PC-9 (cell line): Measurements from ENCODE around the gene IRF9.

Experiments used
- EZH2 ChIP-seq: fragments of 200-600 bp; sonication (generic); IDR thresholded peaks from 2 replicates; pipeline ENCODE4 v1.8.0; 2017; ENCODE audit warnings: antibody characterized with exemption, low read depth
- TF ChIP-seq, protein P1 (sequence below): fragments of 200-600 bp; sonication (generic); conservative IDR thresholded peaks from 2 replicates; pipeline ENCODE4 v1.6.1; 2017; ENCODE audit warnings: mixed run types, antibody characterized with exemption, mild to moderate bottlenecking, moderate library complexity

DNA sequence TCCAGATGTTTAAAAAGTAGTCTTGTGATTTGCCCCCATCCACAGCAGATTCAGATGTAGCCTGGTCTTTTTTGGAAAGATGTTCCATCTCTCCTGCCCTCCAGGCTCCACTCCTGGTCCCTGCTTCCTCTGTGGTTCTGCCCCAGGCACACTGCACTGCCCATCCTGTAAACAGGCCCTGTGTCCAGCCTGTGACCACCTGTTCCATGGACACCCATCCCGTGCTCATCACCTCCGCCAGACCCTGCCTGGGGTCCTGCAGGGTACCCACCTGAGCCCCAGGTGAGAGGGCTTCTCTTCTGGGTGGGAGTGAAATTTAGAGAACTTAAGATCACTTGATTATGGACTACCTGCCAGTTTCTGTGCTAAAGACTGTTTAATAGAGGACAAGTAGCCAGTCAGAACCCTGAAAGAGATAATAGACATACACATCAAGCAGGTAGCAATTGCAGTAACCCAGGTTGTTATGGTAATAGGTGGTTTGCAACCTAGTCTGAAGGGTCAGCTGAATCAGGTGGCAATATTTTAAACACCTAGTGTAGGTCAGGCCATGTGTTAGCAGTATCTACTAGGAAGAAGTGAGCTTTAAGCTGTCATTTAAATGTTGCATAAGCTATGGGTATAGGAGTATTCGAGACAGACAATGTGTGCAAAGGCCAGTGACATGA, 11.6 kb upstream of the IRF9 start:
- TF ChIP-seq EZH2: no peak
- TF ChIP-seq, protein P1, sequence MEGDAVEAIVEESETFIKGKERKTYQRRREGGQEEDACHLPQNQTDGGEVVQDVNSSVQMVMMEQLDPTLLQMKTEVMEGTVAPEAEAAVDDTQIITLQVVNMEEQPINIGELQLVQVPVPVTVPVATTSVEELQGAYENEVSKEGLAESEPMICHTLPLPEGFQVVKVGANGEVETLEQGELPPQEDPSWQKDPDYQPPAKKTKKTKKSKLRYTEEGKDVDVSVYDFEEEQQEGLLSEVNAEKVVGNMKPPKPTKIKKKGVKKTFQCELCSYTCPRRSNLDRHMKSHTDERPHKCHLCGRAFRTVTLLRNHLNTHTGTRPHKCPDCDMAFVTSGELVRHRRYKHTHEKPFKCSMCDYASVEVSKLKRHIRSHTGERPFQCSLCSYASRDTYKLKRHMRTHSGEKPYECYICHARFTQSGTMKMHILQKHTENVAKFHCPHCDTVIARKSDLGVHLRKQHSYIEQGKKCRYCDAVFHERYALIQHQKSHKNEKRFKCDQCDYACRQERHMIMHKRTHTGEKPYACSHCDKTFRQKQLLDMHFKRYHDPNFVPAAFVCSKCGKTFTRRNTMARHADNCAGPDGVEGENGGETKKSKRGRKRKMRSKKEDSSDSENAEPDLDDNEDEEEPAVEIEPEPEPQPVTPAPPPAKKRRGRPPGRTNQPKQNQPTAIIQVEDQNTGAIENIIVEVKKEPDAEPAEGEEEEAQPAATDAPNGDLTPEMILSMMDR: no peak
